ENCODE measurements around the gene POMC.

- TF ChIP-seq, protein P1, sequence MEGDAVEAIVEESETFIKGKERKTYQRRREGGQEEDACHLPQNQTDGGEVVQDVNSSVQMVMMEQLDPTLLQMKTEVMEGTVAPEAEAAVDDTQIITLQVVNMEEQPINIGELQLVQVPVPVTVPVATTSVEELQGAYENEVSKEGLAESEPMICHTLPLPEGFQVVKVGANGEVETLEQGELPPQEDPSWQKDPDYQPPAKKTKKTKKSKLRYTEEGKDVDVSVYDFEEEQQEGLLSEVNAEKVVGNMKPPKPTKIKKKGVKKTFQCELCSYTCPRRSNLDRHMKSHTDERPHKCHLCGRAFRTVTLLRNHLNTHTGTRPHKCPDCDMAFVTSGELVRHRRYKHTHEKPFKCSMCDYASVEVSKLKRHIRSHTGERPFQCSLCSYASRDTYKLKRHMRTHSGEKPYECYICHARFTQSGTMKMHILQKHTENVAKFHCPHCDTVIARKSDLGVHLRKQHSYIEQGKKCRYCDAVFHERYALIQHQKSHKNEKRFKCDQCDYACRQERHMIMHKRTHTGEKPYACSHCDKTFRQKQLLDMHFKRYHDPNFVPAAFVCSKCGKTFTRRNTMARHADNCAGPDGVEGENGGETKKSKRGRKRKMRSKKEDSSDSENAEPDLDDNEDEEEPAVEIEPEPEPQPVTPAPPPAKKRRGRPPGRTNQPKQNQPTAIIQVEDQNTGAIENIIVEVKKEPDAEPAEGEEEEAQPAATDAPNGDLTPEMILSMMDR (IDR thresholded peaks at IDR 0.05; ENCODE audit: low read depth, low read length, poor library complexity, severe bottlenecking): no peak
- TF ChIP-seq EZH2phosphoT487 (IDR thresholded peaks at IDR 0.05; ENCODE audit: borderline replicate concordance, low read length): no peak
These were observed 3.8 kb downstream of the POMC start for GRCh38 chr2:25164561-25164960.
